GM23338 (cell line): ENCODE data around the gene VDAC1. TPM values are rescaled to one million over a fixed set of nuclear protein-coding genes. Genes with fewer than 3 reads are reported as not detected.
A peak's percentile ranks its signal among the peaks of the same experiment; 100 is the strongest.

ENCODE experiments used
- ATAC-seq: fragments of 200-7000 bp; cut with Tn5 transposase; 3 replicates; pipeline ENCODE4 v1.9.1; 2020
- DNase-seq: peaks from one replicate; pipeline ENCODE4 v3.0.0-alpha.2; 2015; ENCODE audit warnings: low spot score
- H2AFZ ChIP-seq: fragments of 200-600 bp; sonication (generic); 2 replicates; pipeline ENCODE4 v1.8.0; 2016; ENCODE audit warnings: antibody characterized with exemption, mild to moderate bottlenecking, moderate library complexity
- H3F3A ChIP-seq: fragments of 200-600 bp; sonication (generic); replicated peaks from 2 replicates; pipeline ENCODE4 v1.8.0; 2017; ENCODE audit warnings: antibody characterized with exemption, mixed run types, low read depth
- H3K27ac ChIP-seq: fragments of 200-600 bp; sonication (generic); 2 replicates; pipeline ENCODE4 v1.6.1; 2016; ENCODE audit warnings: low read depth
- H3K27me3 ChIP-seq: fragments of 200-600 bp; sonication (generic); 2 replicates; pipeline ENCODE4 v1.8.0; 2016; ENCODE audit warnings: mild to moderate bottlenecking, mixed run types, moderate library complexity; ENCODE audit not compliant: insufficient read depth
- H3K36me3 ChIP-seq: fragments of 200-600 bp; sonication (generic); 2 replicates; pipeline ENCODE4 v1.8.0; 2016; ENCODE audit warnings: mild to moderate bottlenecking; ENCODE audit not compliant: insufficient read depth
- H3K4me1 ChIP-seq: fragments of 200-600 bp; sonication (generic); 2 replicates; pipeline ENCODE4 v1.8.0; 2016; ENCODE audit warnings: mild to moderate bottlenecking, moderate library complexity; ENCODE audit not compliant: insufficient read depth
- H3K4me2 ChIP-seq: fragments of 200-600 bp; sonication (generic); 2 replicates; pipeline ENCODE4 v1.7.1; 2017; ENCODE audit warnings: mixed run types
- H3K4me3 ChIP-seq: fragments of 200-600 bp; sonication (generic); 2 replicates; pipeline ENCODE4 v1.6.1; 2016; ENCODE audit warnings: mixed run types
- H3K79me2 ChIP-seq: fragments of 200-600 bp; sonication (generic); replicated peaks from 2 replicates; pipeline ENCODE4 v1.8.0; 2017; ENCODE audit warnings: mild to moderate bottlenecking; ENCODE audit not compliant: insufficient read depth
- H3K9me2 ChIP-seq: fragments of 200-600 bp; sonication (generic); 2 replicates; pipeline ENCODE4 v1.8.0; 2017; ENCODE audit not compliant: insufficient read depth
- H4K20me1 ChIP-seq: fragments of 200-600 bp; sonication (generic); replicated peaks from 2 replicates; pipeline ENCODE4 v1.8.0; 2017; ENCODE audit warnings: mild to moderate bottlenecking; ENCODE audit not compliant: insufficient read depth
- H3K27ac Mint-ChIP-seq: 2 replicates; pipeline ENCODE4 v1.8.0; 2020; ENCODE audit warnings: inconsistent platforms, mild to moderate bottlenecking, moderate library complexity, mixed read lengths
- H3K27me3 Mint-ChIP-seq: 3 replicates; pipeline ENCODE4 v1.8.0; 2022; ENCODE audit warnings: low read depth, mild to moderate bottlenecking, moderate library complexity, mixed read lengths, inconsistent platforms; ENCODE audit not compliant: insufficient read depth, poor library complexity
- H3K36me3 Mint-ChIP-seq: 3 replicates; pipeline ENCODE4 v1.8.0; 2021; ENCODE audit warnings: low read depth, mild to moderate bottlenecking, inconsistent platforms, moderate library complexity, mixed read lengths
- H3K4me1 Mint-ChIP-seq: 3 replicates; pipeline ENCODE4 v1.8.0; 2020; ENCODE audit warnings: mild to moderate bottlenecking, inconsistent platforms, mixed read lengths
- H3K4me3 Mint-ChIP-seq: 3 replicates; pipeline ENCODE4 v1.8.0; 2021; ENCODE audit warnings: moderate library complexity, mild to moderate bottlenecking, inconsistent platforms, mixed read lengths
- H3K9me3 Mint-ChIP-seq: 3 replicates; pipeline ENCODE4 v1.8.0; 2020; ENCODE audit warnings: moderate library complexity, mild to moderate bottlenecking, inconsistent platforms, mixed read lengths
- EZH2phosphoT487 ChIP-seq: fragments of 200-600 bp; sonication (generic); IDR thresholded peaks from one replicate; pipeline ENCODE4 v1.8.1; 2018; ENCODE audit warnings: antibody characterized with exemption; ENCODE audit not compliant: unreplicated experiment
- NANOG ChIP-seq: IDR thresholded peaks from 2 replicates; pipeline ENCODE4 v1.6.1; 2016; ENCODE audit warnings: antibody characterized with exemption, borderline replicate concordance
- ZNF331 ChIP-seq: fragments of 250-450 bp; sonication (Bioruptor Pico); IDR thresholded peaks from 2 replicates; pipeline ENCODE4 v1.5.0; 2020; ENCODE audit warnings: low read depth, mild to moderate bottlenecking, moderate library complexity
- ZNF462 ChIP-seq: fragments of 250-450 bp; sonication (Bioruptor Pico); IDR thresholded peaks from 2 replicates; pipeline ENCODE4 v1.5.0; 2020; ENCODE audit warnings: mild to moderate bottlenecking, moderate library complexity
- polyA plus RNA-seq: library from polyadenylated mRNA; unstranded; fragments of >200 nt; fragmentation: Nextera tagmentation; extraction: Ambion mirVana; gene quantifications from 2 replicates; pipeline ENCODE4 v1.2.1, GENCODE V29; 2016
- total RNA-seq: library from RNA; depleted of rRNA; stranded (reverse); fragments of >200 nt; shearing (Covaris generic); gene quantifications from 2 replicates; pipeline ENCODE4 v1.2.3, GENCODE V29; 2014
- TF ChIP-seq, protein P1 (sequence below): IDR thresholded peaks from 2 replicates; pipeline ENCODE4 v1.6.1; 2016; ENCODE audit warnings: antibody characterized with exemption
- TF ChIP-seq, protein P2 (sequence below): IDR thresholded peaks from one replicate; pipeline ENCODE4 v1.6.1; 2018; ENCODE audit warnings: antibody characterized with exemption; ENCODE audit not compliant: unreplicated experiment
- TF ChIP-seq, protein P3 (sequence below), 2 experiments: fragments of 200-600 bp in 1 of 2; sonication (generic) in 1 of 2; conservative IDR thresholded peaks; 2 replicates each; pipeline versions ENCODE4 v1.5.1 to v1.6.1; 2016 to 2017; ENCODE audit warnings: antibody characterized with exemption in 2 of 2, low read depth in 2 of 2, mild to moderate bottlenecking in 2 of 2, moderate library complexity in 1 of 2

VDAC1 gene
- total and polyA plus RNA-seq, 2 experiments from 2014 or later, result 300 to 329 TPM

DNA sequence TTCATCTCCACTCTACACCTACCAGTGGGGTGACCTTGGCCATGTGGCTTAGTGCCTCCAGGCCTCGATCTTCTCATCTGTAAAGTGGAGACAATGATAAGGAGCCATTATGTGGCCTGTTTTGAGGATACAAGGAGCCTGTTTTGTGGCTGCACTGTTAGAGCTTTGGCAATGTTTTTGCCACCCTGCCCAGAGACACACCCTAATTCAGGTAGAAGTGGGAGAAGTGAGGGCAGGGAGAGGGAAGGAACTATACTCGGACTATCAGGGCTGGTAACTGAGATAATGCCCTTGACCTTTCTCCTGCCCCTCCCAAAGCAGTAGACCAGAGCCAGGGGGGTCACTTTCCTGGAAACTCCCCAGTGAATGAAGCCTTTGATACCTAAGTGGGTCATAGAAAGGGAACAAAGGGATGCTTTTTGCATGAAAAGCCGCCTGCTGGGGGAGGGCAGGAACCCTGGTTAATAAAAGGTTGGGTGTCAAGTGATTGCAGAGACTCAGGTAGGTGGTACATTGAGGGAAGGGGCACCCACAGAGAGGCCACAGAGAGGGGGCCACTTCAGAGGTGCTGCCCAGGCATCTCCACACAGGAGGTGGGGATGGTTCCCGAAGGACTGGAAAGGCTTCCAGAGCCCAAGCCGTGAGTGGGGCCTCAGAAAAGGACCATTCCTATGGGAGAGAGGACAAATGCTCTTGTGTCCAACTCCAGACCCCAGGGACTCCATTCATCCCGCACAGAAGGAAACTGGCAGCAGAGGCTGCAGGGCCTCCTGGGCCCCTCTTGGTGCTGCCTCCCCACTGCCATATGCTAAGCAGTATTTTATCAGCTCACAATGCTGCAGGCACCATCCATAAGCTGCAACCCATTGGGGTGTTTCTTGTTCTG, 42.3 kb upstream of the VDAC1 start:
- H3K36me3 ChIP-seq, result no peaks in the 10 kb centered on the region
- peak; percentile 80 for ATAC-seq
- no peaks in the 10 kb centered on the region for H3K27me3 ChIP-seq
- 0 out of 2 replicates have a peak overlapping the region, but pooled peaks have one; percentile 28 for H2AFZ ChIP-seq
- peak overlapping the region; percentile 72 for H3K4me2 ChIP-seq
- H3F3A ChIP-seq, result peaks cover 4% of the 10 kb centered on the region; the same call in 1 of the 2 replicates
- H3K4me3 ChIP-seq, result peak overlapping the region; percentile 7; the same call in 1 of the 2 replicates
- H3K4me1 Mint-ChIP-seq, result peaks cover 31% of the 10 kb centered on the region
- peaks cover 25% of the 10 kb centered on the region for H3K27me3 Mint-ChIP-seq
- H3K4me1 ChIP-seq, result peaks cover 33% of the 10 kb centered on the region
- DNase-seq, result peak; percentile 65
- no peaks in the 10 kb centered on the region for H3K36me3 Mint-ChIP-seq
- H3K27ac Mint-ChIP-seq, result no peak overlapping the region
- no peak overlapping the region for H3K27ac ChIP-seq
- no peaks in the 10 kb centered on the region for H3K9me2 ChIP-seq
- no peak overlapping the region for H3K4me3 Mint-ChIP-seq
- TF ChIP-seq NANOG, result peak; percentile 76; the same call in 1 of the 2 replicates
- no peak for TF ChIP-seq ZNF331 (CRISPR knock-in tag)
- no peak for TF ChIP-seq ZNF462 (CRISPR knock-in tag)
- H3K79me2 ChIP-seq, result no peaks in the 10 kb centered on the region
- H4K20me1 ChIP-seq, result no peaks in the 10 kb centered on the region
- H3K9me3 Mint-ChIP-seq, result no peaks in the 10 kb centered on the region

GRCh38 chr5:134046330-134046729, 41.6 kb upstream of the VDAC1 start:
- H3K4me3 Mint-ChIP-seq, result no peak overlapping the region
- TF ChIP-seq EZH2phosphoT487 (no peak), ZNF331 (CRISPR knock-in tag) (no peak)
- TF ChIP-seq, protein P1, sequence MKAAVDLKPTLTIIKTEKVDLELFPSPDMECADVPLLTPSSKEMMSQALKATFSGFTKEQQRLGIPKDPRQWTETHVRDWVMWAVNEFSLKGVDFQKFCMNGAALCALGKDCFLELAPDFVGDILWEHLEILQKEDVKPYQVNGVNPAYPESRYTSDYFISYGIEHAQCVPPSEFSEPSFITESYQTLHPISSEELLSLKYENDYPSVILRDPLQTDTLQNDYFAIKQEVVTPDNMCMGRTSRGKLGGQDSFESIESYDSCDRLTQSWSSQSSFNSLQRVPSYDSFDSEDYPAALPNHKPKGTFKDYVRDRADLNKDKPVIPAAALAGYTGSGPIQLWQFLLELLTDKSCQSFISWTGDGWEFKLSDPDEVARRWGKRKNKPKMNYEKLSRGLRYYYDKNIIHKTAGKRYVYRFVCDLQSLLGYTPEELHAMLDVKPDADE, result no peak
- TF ChIP-seq, protein P2, sequence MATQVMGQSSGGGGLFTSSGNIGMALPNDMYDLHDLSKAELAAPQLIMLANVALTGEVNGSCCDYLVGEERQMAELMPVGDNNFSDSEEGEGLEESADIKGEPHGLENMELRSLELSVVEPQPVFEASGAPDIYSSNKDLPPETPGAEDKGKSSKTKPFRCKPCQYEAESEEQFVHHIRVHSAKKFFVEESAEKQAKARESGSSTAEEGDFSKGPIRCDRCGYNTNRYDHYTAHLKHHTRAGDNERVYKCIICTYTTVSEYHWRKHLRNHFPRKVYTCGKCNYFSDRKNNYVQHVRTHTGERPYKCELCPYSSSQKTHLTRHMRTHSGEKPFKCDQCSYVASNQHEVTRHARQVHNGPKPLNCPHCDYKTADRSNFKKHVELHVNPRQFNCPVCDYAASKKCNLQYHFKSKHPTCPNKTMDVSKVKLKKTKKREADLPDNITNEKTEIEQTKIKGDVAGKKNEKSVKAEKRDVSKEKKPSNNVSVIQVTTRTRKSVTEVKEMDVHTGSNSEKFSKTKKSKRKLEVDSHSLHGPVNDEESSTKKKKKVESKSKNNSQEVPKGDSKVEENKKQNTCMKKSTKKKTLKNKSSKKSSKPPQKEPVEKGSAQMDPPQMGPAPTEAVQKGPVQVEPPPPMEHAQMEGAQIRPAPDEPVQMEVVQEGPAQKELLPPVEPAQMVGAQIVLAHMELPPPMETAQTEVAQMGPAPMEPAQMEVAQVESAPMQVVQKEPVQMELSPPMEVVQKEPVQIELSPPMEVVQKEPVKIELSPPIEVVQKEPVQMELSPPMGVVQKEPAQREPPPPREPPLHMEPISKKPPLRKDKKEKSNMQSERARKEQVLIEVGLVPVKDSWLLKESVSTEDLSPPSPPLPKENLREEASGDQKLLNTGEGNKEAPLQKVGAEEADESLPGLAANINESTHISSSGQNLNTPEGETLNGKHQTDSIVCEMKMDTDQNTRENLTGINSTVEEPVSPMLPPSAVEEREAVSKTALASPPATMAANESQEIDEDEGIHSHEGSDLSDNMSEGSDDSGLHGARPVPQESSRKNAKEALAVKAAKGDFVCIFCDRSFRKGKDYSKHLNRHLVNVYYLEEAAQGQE, result no peak
- TF ChIP-seq, protein P3, sequence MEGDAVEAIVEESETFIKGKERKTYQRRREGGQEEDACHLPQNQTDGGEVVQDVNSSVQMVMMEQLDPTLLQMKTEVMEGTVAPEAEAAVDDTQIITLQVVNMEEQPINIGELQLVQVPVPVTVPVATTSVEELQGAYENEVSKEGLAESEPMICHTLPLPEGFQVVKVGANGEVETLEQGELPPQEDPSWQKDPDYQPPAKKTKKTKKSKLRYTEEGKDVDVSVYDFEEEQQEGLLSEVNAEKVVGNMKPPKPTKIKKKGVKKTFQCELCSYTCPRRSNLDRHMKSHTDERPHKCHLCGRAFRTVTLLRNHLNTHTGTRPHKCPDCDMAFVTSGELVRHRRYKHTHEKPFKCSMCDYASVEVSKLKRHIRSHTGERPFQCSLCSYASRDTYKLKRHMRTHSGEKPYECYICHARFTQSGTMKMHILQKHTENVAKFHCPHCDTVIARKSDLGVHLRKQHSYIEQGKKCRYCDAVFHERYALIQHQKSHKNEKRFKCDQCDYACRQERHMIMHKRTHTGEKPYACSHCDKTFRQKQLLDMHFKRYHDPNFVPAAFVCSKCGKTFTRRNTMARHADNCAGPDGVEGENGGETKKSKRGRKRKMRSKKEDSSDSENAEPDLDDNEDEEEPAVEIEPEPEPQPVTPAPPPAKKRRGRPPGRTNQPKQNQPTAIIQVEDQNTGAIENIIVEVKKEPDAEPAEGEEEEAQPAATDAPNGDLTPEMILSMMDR (conservative IDR thresholded peaks at IDR 0.05; ENCODE audit: low read depth in 2 of 2), result no peak

More at GRCh38 chr5:134046330-134046729, 41.6 kb upstream of the VDAC1 start:
- H4K20me1 ChIP-seq, result no peaks in the 10 kb centered on the region
- no peaks in the 10 kb centered on the region for H3K9me3 Mint-ChIP-seq
- H3K4me1 Mint-ChIP-seq, result peaks cover 24% of the 10 kb centered on the region
- H3K4me2 ChIP-seq, result 0 out of 2 replicates have a peak overlapping the region, but pooled peaks have one; percentile 72
- no peak overlapping the region for H3K27ac Mint-ChIP-seq
- H3F3A ChIP-seq, result 0 out of 2 replicates have a peak, but pooled peaks cover 4% of the 10 kb centered on the region
- H3K9me2 ChIP-seq, result no peaks in the 10 kb centered on the region
- H3K27ac ChIP-seq, result no peak overlapping the region
- no peaks in the 10 kb centered on the region for H3K27me3 ChIP-seq
- ATAC-seq, result no peak
- DNase-seq, result no peak
- H3K4me1 ChIP-seq, result peaks cover 26% of the 10 kb centered on the region
- no peak overlapping the region for H3K4me3 ChIP-seq
- no peak overlapping the region for H2AFZ ChIP-seq
- H3K36me3 Mint-ChIP-seq, result no peaks in the 10 kb centered on the region
- peaks cover 25% of the 10 kb centered on the region for H3K27me3 Mint-ChIP-seq
- H3K79me2 ChIP-seq, result no peaks in the 10 kb centered on the region
- H3K36me3 ChIP-seq, result no peaks in the 10 kb centered on the region
